Upper lobe of left lung (tissue), 6 donors: ENCODE data around the gene MAML1. TPM values are rescaled to one million over a fixed set of nuclear protein-coding genes. Genes with fewer than 3 reads are reported as not detected.

ENCODE experiments used
- ATAC-seq, 2 donors: fragments of 200-7000 bp; cut with Tn5 transposase; one replicate each; pipeline ENCODE4 v1.9.1; 2022; ENCODE audit warnings: mild to moderate bottlenecking in 2 of 2, moderate library complexity in 2 of 2; ENCODE audit not compliant: low FRiP score in 2 of 2
- DNase-seq, 2 donors: peaks; one replicate each; pipeline ENCODE4 v3.0.0-alpha.2; 2019 to 2020
- H3K27ac ChIP-seq, 4 donors: fragments of 200-600 bp; sonication (generic); one replicate each; pipeline ENCODE4 v1.5.1; 2016 to 2019
- H3K27me3 ChIP-seq, 4 donors: fragments of 200-600 bp; sonication (generic); one replicate each; pipeline ENCODE4 v1.5.1; 2017 to 2019
- H3K36me3 ChIP-seq, 4 donors: fragments of 200-600 bp; sonication (generic); one replicate each; pipeline ENCODE4 v1.5.1; 2016 to 2019
- H3K4me1 ChIP-seq, 4 donors: fragments of 200-600 bp; sonication (generic); one replicate each; pipeline ENCODE4 v1.5.1; 2018 to 2019
- H3K4me3 ChIP-seq, 4 donors: fragments of 200-600 bp; sonication (generic); one replicate each; pipeline ENCODE4 v1.5.1; 2017 to 2019; ENCODE audit warnings: mild to moderate bottlenecking in 2 of 4, moderate library complexity in 1 of 4
- H3K9me3 ChIP-seq, 4 donors: fragments of 200-600 bp; sonication (generic); one replicate each; pipeline ENCODE4 v1.5.1; 2018 to 2019
- CTCF ChIP-seq, 6 experiments: fragments of 450-650 bp in 4 of 6; fragments of 200-600 bp in 2 of 6; sonication (generic) in 2 of 6; IDR thresholded peaks; one replicate each; pipeline ENCODE4 v1.5.1; 2016 to 2019; ENCODE audit warnings: antibody characterized with exemption in 6 of 6
- EP300 ChIP-seq, 4 donors: sonication (generic); formaldehyde crosslinking; IDR thresholded peaks; one replicate each; pipeline ENCODE4 v1.5.1; 2017; ENCODE audit warnings: antibody characterized with exemption in 4 of 4, control low read depth in 2 of 4
- POLR2A ChIP-seq, 4 donors: fragments of 450-650 bp; IDR thresholded peaks; one replicate each; pipeline ENCODE4 v1.5.1; 2016 to 2017; ENCODE audit warnings: antibody characterized with exemption in 4 of 4, mild to moderate bottlenecking in 2 of 4
- POLR2AphosphoS5 ChIP-seq, 2 donors: sonication (generic); formaldehyde crosslinking; IDR thresholded peaks; one replicate each; pipeline ENCODE4 v1.5.1; 2017; ENCODE audit warnings: antibody characterized with exemption in 2 of 2
- WGBS, 2 donors: methylation state at CpG; one replicate each; pipeline ENCODE4 v1.1.5; 2017 to 2018; 5-methylcytosine and 5-hydroxymethylcytosine counted together
- total RNA-seq, 6 donors: library from RNA; depleted of rRNA in 4 of 6; stranded (reverse); fragments of >200 nt in 4 of 6; gene quantifications; one replicate each; pipeline versions ENCODE4 v1.1.0 to v1.2.1, GENCODE V29; 2016 to 2021
- donor health status: DM: no; HTN: no; CAD: no; lungs with moderate emphysema.
- donor health status: DM: no; HTN: yes; CAD: no; lungs with severe emphysema.

The MAML1 gene
- total RNA-seq, 6 donors from 2014 or later = 22.5 to 59.7 (median 26.7) TPM

- TF ChIP-seq CTCF (IDR thresholded peaks at IDR 0.05) (peak; percentile 84 to 98 (median 96)), POLR2AphosphoS5 (IDR thresholded peaks at IDR 0.05) (peak in 1 of 2 donors; percentile 43), EP300 (IDR thresholded peaks at IDR 0.05) (no peak), POLR2A (IDR thresholded peaks at IDR 0.05) (peak in 2 of 4 donors; percentile 30 to 70)
- Histone ChIP-seq H3K27ac (peak overlapping the region; percentile 81 to 87 (median 84)), H3K9me3 (no peaks in the 10 kb centered on the region), H3K36me3 (peaks cover 22 to 41% (median 40%) of the 10 kb centered on the region in 4 donors), H3K4me1 (peaks cover 50 to 60% (median 54%) of the 10 kb centered on the region in 4 donors), H3K27me3 (no peaks in the 10 kb centered on the region), H3K4me3 (peak overlapping the region; percentile 51 to 80 (median 60))
- 5 to 23% methylated on average over 8 to 36 of the region's 113 CpGs for WGBS, 2 donors
- ATAC-seq (peak; percentile 78 to 89), DNase-seq (peak; percentile 89 to 97)
Measured at GRCh38 chr5:179795863-179796833, 63.5 kb downstream of the MAML1 start.

- Histone ChIP-seq H3K27ac (peak overlapping the region; percentile 81 to 87 (median 84)), H3K36me3 (peaks cover 22 to 46% (median 44%) of the 10 kb centered on the region in 4 donors), H3K27me3 (no peaks in the 10 kb centered on the region), H3K4me3 (peak overlapping the region in 3 of 4 donors; percentile 54 to 80 (median 67)), H3K9me3 (no peaks in the 10 kb centered on the region), H3K4me1 (peaks cover 48 to 57% (median 53%) of the 10 kb centered on the region in 4 donors)
- TF ChIP-seq CTCF (IDR thresholded peaks at IDR 0.05) (no peak), POLR2AphosphoS5 (IDR thresholded peaks at IDR 0.05) (no peak), EP300 (IDR thresholded peaks at IDR 0.05) (no peak), POLR2A (IDR thresholded peaks at IDR 0.05) (no peak)
- DNase-seq = peak in 1 of 2 donors; percentile 72
- 87 to 90% methylated on average over 14 to 21 of the region's 21 CpGs for WGBS, 2 donors
- ATAC-seq = no peak
Measured at GRCh38 chr5:179796877-179797608, 64.4 kb downstream of the MAML1 start.

- no peaks in the 10 kb centered on the region for H3K9me3 ChIP-seq
Measured at GRCh38 chr5:179797741-179798140, 65.1 kb downstream of the MAML1 start.

More at GRCh38 chr5:179797741-179798140, 65.1 kb downstream of the MAML1 start:
- Histone ChIP-seq H3K4me1 (peaks cover 42 to 57% (median 50%) of the 10 kb centered on the region in 4 donors), H3K36me3 (peaks cover 22 to 46% (median 44%) of the 10 kb centered on the region in 4 donors), H3K4me3 (no peak overlapping the region), H3K27ac (no peak overlapping the region), H3K27me3 (no peaks in the 10 kb centered on the region)
- no peak for ATAC-seq
- TF ChIP-seq POLR2AphosphoS5 (IDR thresholded peaks at IDR 0.05) (no peak), POLR2A (IDR thresholded peaks at IDR 0.05) (no peak), EP300 (IDR thresholded peaks at IDR 0.05) (no peak), CTCF (IDR thresholded peaks at IDR 0.05) (no peak)
- 91 to 97% methylated on average over 16 to 26 of the region's 30 CpGs for WGBS, 2 donors
- peak in 1 of 2 donors; percentile 79 for DNase-seq
